ENCODE results near the gene CARMIL1.
A peak's percentile ranks its signal among the peaks of the same experiment; 100 is the strongest.

Gene CARMIL1

DNA sequence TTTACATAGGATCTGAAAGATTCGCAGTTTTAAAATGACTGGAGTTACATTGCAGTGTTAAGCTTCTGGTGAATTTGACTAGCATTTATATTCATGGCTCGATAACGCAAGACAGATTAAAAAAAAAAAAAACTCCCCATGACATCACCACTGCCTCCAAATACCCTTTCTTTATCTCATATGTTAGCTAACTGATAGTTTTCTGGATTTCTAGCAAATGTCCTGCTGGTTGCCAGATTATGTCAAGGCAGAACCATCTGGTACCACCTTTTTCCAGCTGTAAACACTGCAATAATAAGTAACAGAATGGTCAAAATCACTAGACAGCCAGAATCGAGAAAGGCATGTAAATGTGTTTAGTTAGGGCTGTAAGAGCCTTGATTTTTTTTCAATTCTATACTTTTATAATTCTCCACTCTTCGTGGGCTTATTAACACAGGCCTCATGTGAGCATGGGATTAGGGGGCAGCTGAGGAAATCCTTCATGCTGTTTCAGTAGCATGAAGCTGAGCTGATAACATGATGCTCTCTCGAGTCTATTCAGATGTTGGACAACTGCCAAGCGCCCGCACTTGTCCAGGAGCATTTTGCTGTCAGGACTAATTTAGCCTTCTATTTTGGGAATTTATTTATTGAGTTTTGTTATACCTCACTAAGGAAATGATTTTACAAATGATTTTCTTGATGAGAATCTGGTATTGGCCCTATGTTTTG is 206.8 kb downstream of the CARMIL1 start:
- DNase-seq = no peak

DNA sequence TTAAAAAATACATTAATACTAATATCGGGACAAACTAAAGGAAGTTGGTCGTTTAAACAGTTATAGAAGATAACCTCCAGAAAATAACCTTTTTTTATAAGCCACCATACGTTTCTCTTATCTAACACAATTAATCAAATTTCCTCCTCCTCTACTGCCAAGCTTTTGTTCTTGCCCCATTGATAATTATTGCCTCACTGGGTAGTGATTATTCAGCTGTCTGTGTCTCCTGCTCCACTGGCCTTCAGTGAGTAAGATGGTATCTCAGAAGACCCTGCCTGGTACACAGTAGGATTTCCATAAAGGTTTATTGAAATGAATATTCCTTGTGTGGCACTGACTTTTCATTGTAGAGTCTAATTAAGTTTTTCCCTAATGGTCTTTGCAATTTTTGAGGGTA is 207.4 kb downstream of the CARMIL1 start:
- DNase-seq = no peak

DNA sequence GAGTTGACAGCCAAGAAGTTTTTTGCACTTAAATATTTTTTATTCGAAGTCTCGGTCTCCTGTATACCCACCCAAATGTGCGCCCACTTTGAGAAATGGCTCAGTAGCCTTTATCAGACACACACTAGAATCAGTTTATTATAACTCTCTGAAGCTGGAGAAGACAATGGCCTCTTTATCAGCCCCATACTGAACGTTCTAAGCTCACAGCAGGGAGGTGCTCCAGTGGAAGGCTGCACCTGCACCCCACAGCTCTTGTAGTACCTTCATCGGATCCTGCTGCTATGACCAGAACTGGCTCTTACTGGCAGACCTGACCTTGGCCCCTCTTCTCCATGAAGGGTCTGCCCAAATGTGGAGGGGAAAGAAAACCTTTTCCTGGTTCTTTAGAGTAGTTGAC is 207.8 kb downstream of the CARMIL1 start:
- no peak for DNase-seq

DNA sequence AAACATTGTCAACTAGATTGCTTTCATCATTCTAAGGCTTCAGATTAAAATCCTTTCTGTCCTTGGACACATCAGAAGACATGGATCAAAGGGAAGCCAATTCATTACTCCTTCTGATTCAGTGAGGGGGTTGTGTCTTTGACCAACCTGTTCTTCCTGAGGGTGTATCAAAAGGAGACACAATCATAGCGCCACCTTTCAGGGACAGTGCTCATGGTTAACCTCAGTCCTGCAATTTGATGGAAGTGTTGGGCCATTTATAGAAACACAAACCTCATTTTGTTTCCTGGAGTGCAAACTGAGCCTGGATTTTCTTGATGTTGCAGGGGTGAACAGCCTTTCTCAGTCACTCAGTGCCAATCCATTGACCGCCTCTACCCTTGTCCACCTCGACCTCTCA is 209.0 kb downstream of the CARMIL1 start:
- DNase-seq = no peak

DNA sequence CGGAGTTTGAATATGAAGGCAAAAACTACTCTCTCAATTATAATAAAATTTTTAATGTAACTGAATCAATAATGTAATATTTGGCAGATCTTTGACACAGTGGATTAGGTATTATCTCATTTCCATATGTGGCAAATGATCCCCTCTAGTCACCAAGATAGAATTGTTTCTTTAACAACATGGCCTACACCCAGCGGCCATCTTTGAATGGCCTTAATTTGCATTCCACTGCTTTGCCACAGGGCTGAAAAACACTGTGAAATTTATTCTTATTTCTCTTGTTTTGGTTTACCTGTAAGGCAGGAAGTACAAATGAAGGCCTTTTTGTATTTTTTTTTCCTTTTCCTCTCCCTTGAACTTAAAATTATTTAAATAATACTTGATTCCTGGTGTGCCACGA is 210.2 kb downstream of the CARMIL1 start:
- no peak for DNase-seq

DNA sequence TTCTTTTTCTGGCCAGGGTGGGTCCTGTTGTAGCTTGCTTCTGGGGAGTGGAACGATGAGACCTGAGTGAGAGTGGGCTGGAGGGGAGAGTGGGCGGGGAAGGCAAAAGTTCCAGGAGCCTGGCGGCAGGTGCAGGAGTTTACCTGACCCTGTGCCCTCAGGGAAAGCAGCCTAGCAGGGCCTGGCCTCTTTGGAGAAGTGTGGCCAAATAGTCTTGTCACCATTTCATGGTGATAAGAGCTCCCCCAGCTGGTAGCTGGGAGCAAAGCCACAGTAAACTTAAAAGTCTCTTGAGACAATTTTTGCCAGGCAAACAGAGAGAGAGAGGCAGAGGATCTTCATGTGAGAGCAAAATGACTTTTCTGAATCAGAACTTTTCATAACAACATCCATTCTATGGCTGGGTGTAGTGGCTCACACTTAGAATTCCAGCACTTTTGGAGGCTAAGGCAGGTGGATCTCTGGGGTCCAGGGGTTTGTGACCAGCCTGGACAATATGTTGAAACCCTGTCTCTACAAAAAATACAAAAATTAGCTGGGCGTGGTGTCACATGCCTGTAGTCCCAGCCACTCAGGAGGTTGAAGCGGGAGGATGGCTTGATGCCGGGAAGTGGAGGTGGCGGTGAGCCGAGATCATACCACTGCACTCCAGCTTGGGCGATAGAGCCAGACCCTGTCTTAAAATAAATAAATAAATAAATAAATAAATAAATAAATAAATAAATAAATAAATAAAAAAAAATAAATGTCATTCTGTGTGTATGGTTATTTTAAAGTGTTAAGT is 211.0 kb downstream of the CARMIL1 start:
- DNase-seq = peak; percentile 84 to 85

DNA sequence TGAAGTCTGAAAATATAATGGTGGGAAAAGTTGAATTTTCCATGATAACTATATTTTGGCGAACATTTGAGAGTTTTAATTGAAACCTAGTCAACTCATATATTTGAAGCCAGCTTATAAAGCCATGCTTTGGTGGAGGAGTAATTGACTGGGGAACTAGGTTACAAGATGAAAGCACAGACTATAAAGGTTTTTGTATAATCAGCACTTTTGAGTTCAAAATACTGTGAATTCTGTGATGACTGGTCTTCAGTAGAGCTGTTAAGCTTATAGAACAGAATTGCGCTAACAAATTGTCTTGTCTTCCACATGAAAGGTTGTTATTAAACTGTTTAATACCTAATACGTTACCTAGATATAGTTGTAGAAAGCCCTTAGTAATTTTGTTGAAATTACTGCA is 213.8 kb downstream of the CARMIL1 start:
- DNase-seq = no peak

DNA sequence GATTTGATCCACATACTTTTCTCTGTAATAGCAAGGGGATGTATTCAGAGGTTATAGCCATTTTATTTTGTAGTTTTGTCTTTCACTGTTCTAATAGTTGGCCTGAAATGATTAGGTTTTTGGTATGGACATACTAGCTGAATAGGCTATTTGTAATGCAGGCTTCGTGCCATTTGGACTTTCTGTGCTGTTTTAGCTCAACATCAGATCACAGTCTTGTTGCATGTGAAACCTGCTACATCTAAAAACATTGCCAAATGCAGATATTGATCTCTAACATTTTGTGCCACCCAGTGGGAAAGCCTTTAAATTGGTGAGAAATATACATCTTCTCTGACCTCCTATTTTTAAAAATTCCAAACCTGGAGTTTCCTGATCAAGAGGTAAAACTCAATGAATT is 215.3 kb downstream of the CARMIL1 start:
- DNase-seq = no peak

DNA sequence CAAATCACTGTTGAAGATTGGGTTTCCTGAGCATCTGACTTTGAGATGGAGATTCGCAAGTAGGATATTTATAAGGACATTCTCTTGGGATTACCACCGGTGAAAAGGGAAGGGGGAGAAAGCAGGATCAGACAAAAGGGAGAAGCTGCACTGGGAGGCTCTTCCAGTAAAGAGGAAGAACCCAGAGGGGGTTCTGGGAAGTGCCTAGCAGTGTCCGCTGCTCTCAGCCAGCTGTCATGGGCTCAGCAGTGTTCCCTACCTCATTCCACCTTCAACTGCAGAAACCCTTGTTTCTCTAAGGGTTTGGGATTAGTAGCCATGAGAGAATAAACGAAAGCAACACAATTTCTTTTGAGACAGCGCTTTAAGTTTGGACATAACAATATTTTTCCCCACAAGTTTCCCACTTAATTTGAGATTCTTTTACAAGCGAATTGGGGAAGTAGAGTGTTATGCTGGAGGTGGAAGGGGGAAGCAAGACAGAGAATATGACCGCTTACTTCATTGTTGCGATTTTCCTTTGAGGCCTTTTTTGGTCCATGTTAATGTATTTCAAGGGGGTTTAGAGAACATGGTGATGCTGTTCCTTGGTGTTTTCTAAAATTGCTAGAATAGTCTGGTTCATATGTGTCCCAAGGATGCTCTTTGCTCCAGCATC is 218.3 kb downstream of the CARMIL1 start:
- DNase-seq = no peak

DNA sequence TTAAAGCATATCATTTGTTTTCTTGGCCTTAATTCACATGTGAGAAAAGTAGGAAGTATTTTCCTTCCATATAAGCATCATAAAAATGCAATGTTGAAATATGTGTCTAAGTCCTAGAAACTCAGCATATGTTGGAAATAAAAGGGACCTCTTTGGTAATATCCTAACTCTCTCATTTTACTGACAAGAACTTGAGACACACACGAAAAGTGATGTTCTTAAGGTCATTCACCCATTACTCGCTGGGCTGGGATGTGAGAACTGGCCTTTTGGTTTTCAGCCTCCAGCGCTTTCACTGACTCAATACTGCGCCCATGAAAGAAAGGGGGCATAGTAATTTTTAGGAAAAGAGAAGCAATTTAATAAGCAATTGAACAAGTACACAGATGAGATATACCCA is 219.3 kb downstream of the CARMIL1 start:
- no peak for DNase-seq

DNA sequence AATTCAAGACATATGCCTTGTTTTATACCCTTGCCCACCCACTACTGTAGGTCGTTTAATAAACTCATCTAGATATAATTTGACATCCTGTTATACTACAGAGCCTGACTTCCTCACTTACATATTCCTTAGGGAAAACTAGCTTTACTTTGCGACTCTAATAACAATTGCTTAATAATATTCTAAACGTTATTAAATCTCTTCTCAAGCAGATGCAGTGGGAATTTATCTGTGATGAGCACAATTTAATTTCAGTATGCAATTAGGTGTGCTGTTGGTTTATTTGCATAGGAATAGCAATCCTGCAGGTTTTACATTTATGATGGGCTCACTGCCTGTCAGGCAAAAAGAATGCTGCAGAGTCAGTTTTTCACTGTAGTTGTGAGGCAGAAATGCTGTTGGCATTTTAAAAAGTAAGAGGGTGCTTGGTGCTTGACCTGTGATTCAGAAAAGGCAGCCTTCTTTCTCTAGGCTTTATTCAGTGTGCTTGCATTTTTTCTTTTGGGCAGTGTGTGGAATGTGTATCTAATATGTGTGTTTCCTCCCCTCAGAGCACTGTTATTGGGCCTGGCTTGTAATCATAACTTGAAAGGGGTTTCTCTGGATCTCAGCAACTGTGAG is 220.6 kb downstream of the CARMIL1 start:
- DNase-seq = no peak

DNA sequence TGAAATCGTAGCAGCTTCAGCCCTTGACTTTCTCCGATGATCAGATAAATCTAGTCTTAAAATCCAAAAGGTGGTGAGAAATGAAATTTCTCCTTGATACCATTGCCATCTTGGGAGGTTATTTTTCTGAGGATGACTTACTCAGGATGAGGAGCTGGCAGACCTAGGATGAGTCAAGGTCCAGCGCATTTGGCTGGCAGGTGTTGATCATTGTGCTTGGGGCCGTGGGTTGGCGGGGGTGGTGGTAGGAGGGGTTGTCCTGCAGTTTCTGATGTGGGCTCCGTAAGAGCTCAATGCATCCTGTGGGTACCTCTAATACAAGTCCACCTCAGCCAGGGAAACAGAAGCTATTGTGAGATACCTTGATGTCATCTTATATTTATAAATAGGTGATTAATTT is 224.5 kb downstream of the CARMIL1 start:
- no peak for DNase-seq

DNA sequence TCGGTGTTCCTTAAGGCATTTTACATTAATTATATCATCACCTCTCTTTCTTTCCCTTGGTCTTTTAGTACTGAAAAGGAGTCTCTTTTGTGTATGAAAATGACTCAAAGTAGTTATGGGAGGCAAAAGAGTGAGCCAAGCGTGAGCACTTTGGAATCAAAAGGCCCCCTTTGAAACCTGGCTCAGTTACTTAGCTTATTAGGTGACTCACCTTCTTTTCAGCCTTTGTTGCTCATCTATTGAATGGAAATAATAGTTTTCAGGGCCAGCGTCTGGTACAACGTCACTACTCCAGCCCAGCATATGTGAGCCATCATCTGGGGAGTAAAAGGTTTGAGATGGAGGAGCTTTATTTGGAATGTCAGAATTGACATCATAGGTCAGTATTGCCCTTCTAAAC is 225.5 kb downstream of the CARMIL1 start:
- no peak for DNase-seq

DNA sequence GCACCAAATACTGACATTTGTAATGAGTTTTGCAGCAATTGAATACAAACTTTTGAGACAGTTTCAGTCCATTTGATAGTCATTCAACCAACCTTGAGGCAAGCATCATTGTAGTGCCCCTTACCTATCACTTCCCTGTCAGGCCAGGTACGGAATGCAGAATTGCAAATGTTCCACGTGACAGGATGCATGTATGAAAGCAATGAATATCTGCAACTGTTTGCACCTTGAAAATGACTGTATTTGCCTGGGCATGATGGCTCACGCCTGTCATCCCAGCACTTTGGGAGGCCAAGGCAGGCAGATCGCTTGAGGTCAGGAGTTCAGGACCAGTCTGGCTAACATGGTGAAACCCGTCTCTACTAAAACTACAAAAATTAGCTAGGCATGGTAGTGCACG is 226.8 kb downstream of the CARMIL1 start:
- no peak for DNase-seq

DNA sequence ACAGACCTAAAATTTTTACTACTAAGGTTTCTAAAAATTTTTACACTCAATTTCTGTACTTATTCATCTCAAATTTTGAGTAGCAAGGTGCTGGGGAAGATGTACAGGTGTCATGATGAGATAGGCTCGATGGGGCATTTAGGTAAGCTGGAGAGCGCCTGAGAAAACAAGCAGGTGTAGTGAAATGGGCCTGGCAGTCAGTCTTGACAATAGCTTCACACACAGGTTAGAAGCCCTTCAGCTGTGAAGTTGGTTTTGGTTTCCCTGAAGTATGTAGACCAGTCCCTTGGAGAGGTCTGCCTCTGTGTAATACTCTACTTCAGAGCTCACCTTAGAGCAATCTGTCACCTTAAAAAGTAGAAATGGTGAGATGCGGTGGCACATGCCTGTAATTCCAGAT is 228.9 kb downstream of the CARMIL1 start:
- no peak for DNase-seq

DNA sequence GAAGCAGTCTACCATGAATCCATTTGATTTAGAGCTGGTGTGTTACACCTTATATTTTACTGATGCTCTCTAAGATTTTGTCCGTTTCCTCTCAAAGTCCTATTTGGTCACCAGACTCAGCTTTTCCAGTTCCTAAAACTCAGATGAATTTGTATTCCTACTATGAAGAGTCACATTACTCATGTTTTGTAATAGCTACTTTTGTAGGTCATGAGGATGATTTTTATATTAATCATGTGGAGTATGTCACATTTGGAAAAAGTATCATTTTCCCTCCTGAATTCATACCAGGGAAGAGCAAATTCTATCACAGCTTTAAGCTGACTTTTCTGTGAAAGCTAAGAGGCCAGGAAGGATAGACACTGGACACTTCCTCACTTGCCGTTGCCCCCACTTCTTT is 232.2 kb downstream of the CARMIL1 start:
- no peak for DNase-seq

DNA sequence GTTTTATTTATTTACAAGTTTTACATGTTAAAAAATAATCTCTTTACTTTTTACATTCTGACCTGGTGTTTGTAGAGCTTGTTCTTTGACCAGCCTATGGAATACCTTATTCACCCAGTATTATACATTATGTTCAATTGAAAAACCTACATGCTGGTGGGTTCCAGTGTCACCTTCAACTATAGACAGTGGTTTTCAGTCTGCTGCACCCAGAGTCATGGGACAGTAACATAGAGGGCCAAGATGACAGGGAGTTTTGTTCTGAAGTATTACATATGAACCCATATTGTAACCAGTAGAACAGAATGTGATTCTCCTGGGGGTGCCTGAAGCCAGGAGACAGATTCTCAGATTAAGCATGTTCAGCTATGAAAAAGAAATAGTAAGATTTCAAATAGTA is 233.4 kb downstream of the CARMIL1 start:
- no peak for DNase-seq

DNA sequence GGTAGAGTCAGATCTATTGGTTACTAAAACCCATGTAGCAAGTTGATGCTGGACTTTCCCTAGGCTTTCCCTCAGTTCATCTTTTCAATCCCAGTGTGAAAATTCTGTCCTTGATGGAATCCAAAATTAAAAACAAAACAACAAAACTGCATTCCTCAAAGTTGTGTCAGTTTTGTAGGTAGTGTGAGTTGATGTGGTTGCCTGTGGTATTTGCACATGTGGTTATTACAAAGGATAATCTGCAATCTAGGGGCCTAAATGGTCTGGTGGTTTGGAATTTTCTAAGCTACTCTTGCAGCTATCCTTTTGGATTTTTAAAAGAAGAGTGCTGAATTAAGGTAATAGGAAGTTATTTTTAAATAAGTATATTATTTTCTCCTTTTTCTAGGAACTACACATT is 240.7 kb downstream of the CARMIL1 start:
- no peak for DNase-seq

DNA sequence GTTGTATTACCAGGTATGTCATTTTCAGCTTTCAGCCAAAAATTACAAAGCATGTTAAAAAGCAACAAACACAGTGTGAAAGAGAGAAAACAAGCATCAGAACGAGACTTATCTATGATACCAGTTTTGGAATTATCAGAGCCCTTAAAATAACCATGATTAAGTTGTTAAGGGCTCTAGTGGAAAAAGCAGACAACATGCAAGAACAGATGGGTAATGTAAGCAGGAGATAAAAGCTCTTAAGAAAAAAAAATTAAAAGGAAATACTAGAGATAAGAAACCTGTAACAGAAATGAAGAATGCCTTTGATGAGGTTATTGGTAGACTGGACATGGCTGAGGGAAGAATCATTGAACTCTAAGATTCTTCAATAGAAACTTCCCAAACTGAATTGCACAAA is 245.4 kb downstream of the CARMIL1 start:
- DNase-seq = no peak

DNA sequence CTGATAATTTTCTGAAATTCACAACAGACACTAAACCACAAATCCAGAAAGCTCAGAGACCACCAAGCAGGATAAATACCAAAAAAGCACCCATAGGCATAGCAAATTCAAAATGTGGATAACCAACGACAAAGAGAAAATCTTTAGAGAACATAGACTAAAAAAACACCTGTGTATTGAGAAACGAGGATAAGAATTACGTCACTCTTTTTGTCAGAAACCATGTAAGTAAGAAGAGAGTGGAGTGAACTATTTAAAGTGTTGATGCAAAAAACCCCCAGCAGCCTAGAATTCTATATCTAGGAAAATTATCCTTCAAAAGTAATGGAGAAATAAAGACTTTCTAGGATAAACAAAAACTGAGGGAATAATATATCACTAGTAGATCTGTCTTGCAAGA is 245.9 kb downstream of the CARMIL1 start:
- DNase-seq = no peak

DNA sequence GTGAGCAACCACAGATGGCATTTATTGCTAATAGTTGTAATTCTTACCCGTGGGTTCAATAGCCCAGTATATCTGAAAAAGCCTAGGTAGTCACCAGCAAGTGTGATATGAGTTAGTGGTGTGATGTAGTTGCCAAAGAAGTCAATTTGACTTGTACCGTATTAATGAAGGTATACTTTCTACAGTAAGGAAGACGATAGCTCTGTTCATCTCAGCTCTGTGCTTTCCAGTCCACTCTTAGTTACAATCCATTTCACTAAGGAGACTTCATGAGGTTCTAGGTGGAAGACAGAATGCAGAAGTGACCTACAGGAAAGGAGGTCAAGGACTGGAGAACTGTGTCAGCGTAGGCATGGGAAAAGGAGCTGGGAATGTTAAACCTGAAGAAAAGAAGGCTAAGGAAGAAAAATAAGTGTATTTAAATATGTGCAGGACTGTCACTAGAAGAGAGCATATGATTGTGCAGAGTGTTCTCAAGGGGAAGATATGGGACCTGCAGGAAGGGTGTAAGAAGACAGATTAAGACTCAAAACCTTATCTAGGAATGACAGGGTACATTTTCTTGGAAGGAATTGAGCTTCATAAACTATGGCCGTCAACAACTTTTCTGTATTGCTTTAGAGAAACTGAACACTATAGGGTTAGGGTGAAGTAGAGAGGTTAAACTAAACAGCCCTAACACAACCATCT is 255.9 kb downstream of the CARMIL1 start:
- DNase-seq = no peak

DNA sequence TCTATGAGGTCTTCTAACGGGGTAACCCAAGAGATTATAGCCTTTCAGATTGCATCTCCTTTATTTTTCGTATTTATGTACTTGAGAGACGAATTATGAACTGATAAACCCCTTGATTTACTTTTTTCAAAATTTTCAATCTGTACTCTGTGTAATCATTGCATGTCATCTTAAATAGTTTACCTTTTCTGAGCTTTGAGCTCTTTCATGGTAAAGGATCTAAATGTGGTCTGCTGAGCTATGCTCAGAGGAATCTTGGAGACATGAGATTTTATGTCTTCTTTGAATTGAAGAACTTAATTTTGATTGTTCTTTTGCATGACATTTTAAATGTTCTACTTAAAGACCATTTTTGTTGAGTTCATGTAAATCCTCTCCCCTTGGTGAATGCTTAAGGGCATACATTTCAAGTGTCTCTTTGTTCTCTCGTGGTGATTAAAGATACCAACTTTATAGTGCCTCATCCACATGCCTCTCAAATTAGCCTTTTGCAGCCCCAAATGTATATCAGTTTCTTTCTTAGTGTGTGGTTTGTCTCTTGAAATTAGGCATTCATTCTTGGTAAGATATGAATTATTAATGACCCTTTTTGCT is 256.6 kb downstream of the CARMIL1 start:
- DNase-seq = no peak

DNA sequence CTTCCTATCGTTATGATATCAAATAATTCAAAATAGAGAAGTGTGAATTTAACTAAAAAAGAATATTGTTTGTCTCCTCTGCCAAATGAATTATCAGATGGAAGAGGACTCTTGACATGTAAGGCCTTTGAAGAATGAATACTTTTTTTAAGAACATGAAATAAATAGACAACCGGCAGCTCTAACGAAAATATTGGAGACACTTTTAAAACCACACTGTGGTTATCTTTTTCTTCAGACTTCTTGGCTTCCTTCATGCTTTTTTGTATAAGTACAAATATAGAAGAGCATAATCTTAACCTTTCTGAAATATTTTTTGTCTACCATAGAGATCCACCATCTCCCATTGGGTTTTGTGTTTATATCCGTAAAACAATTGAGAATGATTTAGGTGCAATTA is 257.6 kb downstream of the CARMIL1 start:
- no peak for DNase-seq
